A673 (cell line): ENCODE measurements around the gene KNCN. TPM values are rescaled to one million over a fixed set of nuclear protein-coding genes. Genes with fewer than 3 reads are reported as not detected.

Experiments
- BruUV-seq: library from RNA; stranded (reverse); fragments of 400-500 nt; replicated peaks from 2 replicates; lab custom pipeline; 2021; lab: Mats Ljungman, UMichigan
- CTCF ChIA-PET: fragments of 300-600 bp; sonication (Branson Sonifier 250); formaldehyde crosslinking; loops from one replicate; lab custom pipeline; 2022; ENCODE audit warnings: antibody characterized with exemption; lab: Charles Lee
- POLR2A ChIA-PET: fragments of 300-600 bp; sonication (Branson Sonifier 250); formaldehyde crosslinking; loops from one replicate; lab custom pipeline; 2022; ENCODE audit warnings: antibody characterized with exemption; ENCODE audit not compliant: low non-redundant PET; lab: Charles Lee
- DNase-seq: peaks from one replicate; pipeline ENCODE4 v3.0.0-alpha.2; 2015; ENCODE audit warnings: low spot score
- H3K27ac ChIP-seq: fragments of 200-600 bp; sonication (generic); 2 replicates; pipeline ENCODE4 v1.5.1; 2016; ENCODE audit warnings: mixed run types, low read depth, mild to moderate bottlenecking, mixed read lengths, antibody characterized with exemption, low read length; ENCODE audit not compliant: poor library complexity, severe bottlenecking
- H3K27me3 ChIP-seq: fragments of 200-600 bp; sonication (generic); replicated peaks from 2 replicates; pipeline ENCODE4 v1.6.1; 2017; ENCODE audit warnings: mixed run types, low read depth, mild to moderate bottlenecking, mixed read lengths, antibody characterized with exemption, low read length; ENCODE audit not compliant: insufficient read depth, poor library complexity
- H3K36me3 ChIP-seq: fragments of 200-600 bp; sonication (generic); 2 replicates; pipeline ENCODE4 v1.6.1; 2016; ENCODE audit warnings: mixed run types, mild to moderate bottlenecking, mixed read lengths, antibody characterized with exemption, low read length; ENCODE audit not compliant: insufficient read depth, poor library complexity, severe bottlenecking
- H3K4me1 ChIP-seq: fragments of 200-600 bp; sonication (generic); 2 replicates; pipeline ENCODE4 v1.6.1; 2017; ENCODE audit warnings: mixed run types, mild to moderate bottlenecking, mixed read lengths, antibody characterized with exemption, low read length; ENCODE audit not compliant: insufficient read depth, poor library complexity, severe bottlenecking
- H3K4me3 ChIP-seq: fragments of 200-600 bp; sonication (generic); 2 replicates; pipeline ENCODE4 v1.5.1; 2016; ENCODE audit warnings: low read depth, mixed run types, mild to moderate bottlenecking, mixed read lengths, low read length; ENCODE audit not compliant: poor library complexity, severe bottlenecking
- H3K9me3 ChIP-seq: fragments of 200-600 bp; sonication (generic); 2 replicates; pipeline ENCODE4 v1.6.1; 2016; ENCODE audit warnings: mixed run types, low read depth, mild to moderate bottlenecking, mixed read lengths, antibody characterized with exemption, low read length; ENCODE audit not compliant: poor library complexity, severe bottlenecking
- CTCF ChIP-seq: fragments of 300-800, 200-600 bp; sonication (generic); conservative IDR thresholded peaks from 2 replicates; pipeline ENCODE4 v1.5.1; 2017; ENCODE audit warnings: low read depth, mild to moderate bottlenecking, antibody characterized with exemption, low read length, moderate library complexity, mixed read lengths
- EZH2 ChIP-seq: fragments of 200-600 bp; sonication (generic); IDR thresholded peaks from 2 replicates; pipeline ENCODE4 v1.6.1; 2017; ENCODE audit warnings: borderline replicate concordance, low read depth, mild to moderate bottlenecking, mixed read lengths, antibody characterized with exemption, low read length; ENCODE audit not compliant: poor library complexity, severe bottlenecking
- intact Hi-C: fragments of 100-400 bp; cut with micrococcal nuclease; formaldehyde crosslinking; loops from one replicate; pipeline ENCODE4 v1.10.0; 2022; ENCODE audit not compliant: unreplicated experiment
- total RNA-seq: library from RNA; stranded (reverse); gene quantifications from 2 replicates; pipeline ENCODE4 v1.2.3, GENCODE V29; 2021

Gene KNCN
- total RNA-seq, 1 experiment from 2014 or later = not detected

GRCh38 chr1:46495778-46496177, 55.7 kb downstream of the KNCN start:
- DNase-seq = no peak
- Histone ChIP-seq H3K27me3 (peaks cover 16% of the 10 kb centered on the region), H3K9me3 (no peaks in the 10 kb centered on the region), H3K27ac (no peak overlapping the region), H3K4me1 (no peaks in the 10 kb centered on the region), H3K36me3 (no peaks in the 10 kb centered on the region), H3K4me3 (no peak overlapping the region)
- intact Hi-C loops = no loop called here
- POLR2A ChIA-PET = no interaction called here
- CTCF ChIA-PET = no interaction called here
- BruUV-seq = no TSS peak
- TF ChIP-seq EZH2 = no peak
- no peak for TF ChIP-seq CTCF

Other genes starting within 250 kb of the KNCN start
- gene LRRC41, start 248.0 kb downstream of the KNCN start, total RNA-seq = 78.9 and 79.1 TPM in 2 replicates
- 527 and 567 TPM in 2 replicates for gene UQCRH, start 247.9 kb downstream of the KNCN start, total RNA-seq
- gene NSUN4, start 210.8 kb downstream of the KNCN start, total RNA-seq = 30.7 and 31.7 TPM in 2 replicates
- gene FAAH, start 157.3 kb downstream of the KNCN start, total RNA-seq = 3.2 and 3.4 TPM in 2 replicates
- gene DMBX1, start 61.8 kb downstream of the KNCN start, total RNA-seq = 0.69 and 1.4 TPM in 2 replicates
- 22.7 and 32.0 TPM in 2 replicates for gene MKNK1, start 52.6 kb upstream of the KNCN start, total RNA-seq
- 2.5 and 3.7 TPM in 2 replicates for gene MOB3C, start 65.2 kb upstream of the KNCN start, total RNA-seq
- 41.7 and 51.9 TPM in 2 replicates for gene ATPAF1, start 116.7 kb upstream of the KNCN start, total RNA-seq
- not detected in 2 replicates for gene TEX38, start 120.2 kb upstream of the KNCN start, total RNA-seq
- 38.6 and 39.8 TPM in 2 replicates for gene EFCAB14, start 167.5 kb upstream of the KNCN start, total RNA-seq
- gene CYP4B1, start 247.4 kb upstream of the KNCN start, total RNA-seq = not detected in 2 replicates